HFF-Myc (cell line): Measurements from ENCODE around the gene ODAD2.

ENCODE experiments used
- DNase-seq: peaks from one replicate; pipeline ENCODE4 v3.0.0-alpha.2; 2011; ENCODE audit warnings: low read depth; ENCODE audit errors: extremely low read depth
- H3K4me3 ChIP-seq: replicated peaks from 2 replicates; pipeline ENCODE4 v1.5.1; 2011; ENCODE audit warnings: low read depth, mild to moderate bottlenecking, control low read depth, low read length
- CTCF ChIP-seq: IDR thresholded peaks from 2 replicates; pipeline ENCODE4 v1.5.1; 2012; ENCODE audit warnings: mild to moderate bottlenecking, low read depth, low read length, control low read depth; ENCODE audit errors: missing control alignments

The ODAD2 gene

GRCh38 chr10:27783660-27784059, 215.2 kb downstream of the ODAD2 start:
- peak; percentile 37 for DNase-seq
- H3K4me3 ChIP-seq = no peak overlapping the region
- peak; percentile 56 for TF ChIP-seq CTCF

GRCh38 chr10:27779462-27780015, 219.3 kb downstream of the ODAD2 start:
- H3K4me3 ChIP-seq = no peak overlapping the region
- no peak for DNase-seq
- TF ChIP-seq CTCF = no peak

- no peak for TF ChIP-seq CTCF
- no peak overlapping the region for H3K4me3 ChIP-seq
- DNase-seq = no peak
These were observed 224.0 kb downstream of the ODAD2 start for GRCh38 chr10:27774831-27775230.

- no peak for TF ChIP-seq CTCF
- DNase-seq = no peak
- no peak overlapping the region for H3K4me3 ChIP-seq
These were observed 227.6 kb downstream of the ODAD2 start for GRCh38 chr10:27771231-27771630.

- no peak overlapping the region for H3K4me3 ChIP-seq
- no peak for TF ChIP-seq CTCF
- no peak for DNase-seq
These were observed 228.7 kb downstream of the ODAD2 start for GRCh38 chr10:27770181-27770580.
